H9 (cell line): ENCODE measurements around the gene TYW1. TPM values are rescaled to one million over a fixed set of nuclear protein-coding genes. Genes with fewer than 3 reads are reported as not detected.

Experiments used
- DNase-seq: peaks from one replicate; pipeline ENCODE4 v3.0.0-alpha.2; 2017
- H2AFZ ChIP-seq: one replicate; pipeline ENCODE4 v1.6.1; 2013; ENCODE audit warnings: mild to moderate bottlenecking, low read length, control low read depth, moderate library complexity
- H2AK5ac ChIP-seq: 2 replicates; pipeline ENCODE4 v1.6.1; 2013; ENCODE audit warnings: low read length, control low read depth, mixed read lengths; ENCODE audit not compliant: insufficient read length
- H2BK120ac ChIP-seq: one replicate; pipeline ENCODE4 v1.6.1; 2013; ENCODE audit warnings: low read depth, mild to moderate bottlenecking, low read length, control low read depth, inconsistent platforms; ENCODE audit not compliant: poor library complexity, severe bottlenecking
- H2BK12ac ChIP-seq: 2 replicates; pipeline ENCODE4 v1.6.1; 2013; ENCODE audit warnings: low read length, control low read depth, mixed read lengths, low read depth; ENCODE audit not compliant: insufficient read length
- H2BK15ac ChIP-seq: 2 replicates; pipeline ENCODE4 v1.6.1; 2013; ENCODE audit warnings: low read depth, low read length, control low read depth
- H2BK20ac ChIP-seq: one replicate; pipeline ENCODE4 v1.6.1; 2013; ENCODE audit warnings: low read depth, mild to moderate bottlenecking, low read length, control low read depth, inconsistent platforms; ENCODE audit not compliant: poor library complexity, severe bottlenecking
- H2BK5ac ChIP-seq: 2 replicates; pipeline ENCODE4 v1.6.1; 2013; ENCODE audit warnings: low read length, control low read depth, mixed read lengths; ENCODE audit not compliant: insufficient read length
- H3K14ac ChIP-seq: 2 replicates; pipeline ENCODE4 v1.6.1; 2013; ENCODE audit warnings: low read length, control low read depth; ENCODE audit not compliant: insufficient read depth
- H3K18ac ChIP-seq: 2 replicates; pipeline ENCODE4 v1.6.1; 2013; ENCODE audit warnings: low read depth, mild to moderate bottlenecking, mixed read lengths, low read length, control low read depth; ENCODE audit not compliant: insufficient read length
- H3K23ac ChIP-seq: 2 replicates; pipeline ENCODE4 v1.6.1; 2013; ENCODE audit warnings: low read length, control low read depth, mixed read lengths, low read depth; ENCODE audit not compliant: insufficient read length
- H3K23me2 ChIP-seq: 2 replicates; pipeline ENCODE4 v1.6.1; 2013; ENCODE audit warnings: low read depth, mild to moderate bottlenecking, mixed read lengths, low read length, control low read depth; ENCODE audit not compliant: insufficient read length, poor library complexity, severe bottlenecking
- H3K27ac ChIP-seq: 2 replicates; pipeline ENCODE4 v1.5.1; 2013; ENCODE audit warnings: low read length, control low read depth, mixed read lengths, low read depth; ENCODE audit not compliant: insufficient read length
- H3K27me3 ChIP-seq: 2 replicates; pipeline ENCODE4 v1.6.1; 2013; ENCODE audit warnings: low read length, control low read depth, inconsistent platforms; ENCODE audit not compliant: insufficient read depth
- H3K4ac ChIP-seq: 2 replicates; pipeline ENCODE4 v1.6.1; 2013; ENCODE audit warnings: low read depth, mild to moderate bottlenecking, control low read depth, inconsistent platforms, low read length, moderate library complexity
- H3K4me1 ChIP-seq: 2 replicates; pipeline ENCODE4 v1.6.1; 2013; ENCODE audit warnings: low read length, control low read depth, inconsistent platforms; ENCODE audit not compliant: insufficient read depth
- H3K4me2 ChIP-seq: 2 replicates; pipeline ENCODE4 v1.6.1; 2013; ENCODE audit warnings: low read length, control low read depth, mixed read lengths; ENCODE audit not compliant: insufficient read length, insufficient read depth
- H3K56ac ChIP-seq: 2 replicates; pipeline ENCODE4 v1.6.1; 2013; ENCODE audit warnings: low read depth, mild to moderate bottlenecking, mixed read lengths, low read length, control low read depth; ENCODE audit not compliant: insufficient read length
- H3K79me1 ChIP-seq: 2 replicates; pipeline ENCODE4 v1.6.1; 2013; ENCODE audit warnings: low read depth, mild to moderate bottlenecking, moderate library complexity, low read length, control low read depth, inconsistent platforms; ENCODE audit not compliant: insufficient read depth, poor library complexity, severe bottlenecking
- H3K79me2 ChIP-seq: 2 replicates; pipeline ENCODE4 v1.6.1; 2013; ENCODE audit warnings: low read length, control low read depth, inconsistent platforms; ENCODE audit not compliant: insufficient read depth
- H3K9ac ChIP-seq: 2 replicates; pipeline ENCODE4 v1.6.1; 2013; ENCODE audit warnings: low read length, control low read depth, mixed read lengths; ENCODE audit not compliant: insufficient read length; ENCODE audit errors: extremely low read depth
- H3K9me3 ChIP-seq: one replicate; pipeline ENCODE4 v1.6.1; 2013; ENCODE audit warnings: low read depth, low read length, inconsistent platforms; ENCODE audit not compliant: control insufficient read depth
- H3T11ph ChIP-seq: one replicate; pipeline ENCODE4 v1.6.1; 2013; ENCODE audit warnings: mild to moderate bottlenecking, low read length, control low read depth, inconsistent platforms
- H4K20me1 ChIP-seq: one replicate; pipeline ENCODE4 v1.6.1; 2013; ENCODE audit not compliant: control insufficient read depth, insufficient read length, insufficient read depth
- H4K5ac ChIP-seq: 2 replicates; pipeline ENCODE4 v1.6.1; 2013; ENCODE audit warnings: low read depth, mild to moderate bottlenecking, mixed read lengths, low read length, control low read depth; ENCODE audit not compliant: insufficient read length
- H4K8ac ChIP-seq: replicated peaks from 2 replicates; pipeline ENCODE4 v1.6.1; 2013; ENCODE audit warnings: low read length, control low read depth, mixed read lengths, low read depth; ENCODE audit not compliant: insufficient read length
- H4K91ac ChIP-seq: 2 replicates; pipeline ENCODE4 v1.6.1; 2013; ENCODE audit warnings: low read depth, mild to moderate bottlenecking, moderate library complexity, mixed read lengths, low read length, control low read depth; ENCODE audit not compliant: insufficient read length
- H3K27ac Mint-ChIP-seq, 3 experiments: 2 replicates in 2 of 3; 3 replicates in 1 of 3; pipeline ENCODE4 v1.8.0; 2020 to 2021; ENCODE audit warnings: mixed read lengths in 3 of 3, mild to moderate bottlenecking in 1 of 3, moderate library complexity in 1 of 3
- H3K27me3 Mint-ChIP-seq: 2 replicates; pipeline ENCODE4 v1.8.0; 2021; ENCODE audit warnings: low read depth, mild to moderate bottlenecking, moderate library complexity, mixed read lengths
- H3K36me3 Mint-ChIP-seq, 3 experiments: 2 replicates in 2 of 3; 3 replicates in 1 of 3; pipeline ENCODE4 v1.8.0; 2020 to 2021; ENCODE audit warnings: low read depth in 3 of 3, mixed read lengths in 3 of 3; ENCODE audit not compliant: insufficient read depth in 1 of 3
- H3K4me1 Mint-ChIP-seq, 2 experiments: 2 replicates each; pipeline ENCODE4 v1.8.0; 2020; ENCODE audit warnings: mixed read lengths in 2 of 2
- H3K4me3 Mint-ChIP-seq, 2 experiments: 2 replicates in 1 of 2; 3 replicates in 1 of 2; pipeline ENCODE4 v1.8.0; 2020 to 2021; ENCODE audit warnings: mild to moderate bottlenecking in 2 of 2, mixed read lengths in 2 of 2, moderate library complexity in 1 of 2
- H3K9me3 Mint-ChIP-seq, 2 experiments: 2 replicates in 1 of 2; 3 replicates in 1 of 2; pipeline ENCODE4 v1.8.0; 2020; ENCODE audit warnings: mild to moderate bottlenecking in 2 of 2, mixed read lengths in 2 of 2, moderate library complexity in 1 of 2
- WGBS: extraction: QIAGEN DNeasy Blood & Tissue Kit; methylation state at CpG from one replicate; pipeline ENCODE4 v1.1.7; 2013; ENCODE audit warnings: missing lambda C conversion rate, low lambda C conversion rate, mixed read lengths; ENCODE audit not compliant: insufficient read length; ENCODE audit errors: extremely low coverage; 5-methylcytosine and 5-hydroxymethylcytosine counted together
- total RNA-seq: library from RNA; stranded (reverse); gene quantifications from 2 replicates; pipeline ENCODE4 v1.2.1, GENCODE V29; 2021
- TF ChIP-seq, protein P1 (sequence below): fragments of 200-600 bp; sonication (generic); conservative IDR thresholded peaks from 3 replicates; pipeline ENCODE4 v1.8.0; 2021; ENCODE audit warnings: antibody characterized with exemption, mild to moderate bottlenecking

The TYW1 gene
- total RNA-seq, 1 experiment from 2014 or later, result 22.3 TPM

DNA sequence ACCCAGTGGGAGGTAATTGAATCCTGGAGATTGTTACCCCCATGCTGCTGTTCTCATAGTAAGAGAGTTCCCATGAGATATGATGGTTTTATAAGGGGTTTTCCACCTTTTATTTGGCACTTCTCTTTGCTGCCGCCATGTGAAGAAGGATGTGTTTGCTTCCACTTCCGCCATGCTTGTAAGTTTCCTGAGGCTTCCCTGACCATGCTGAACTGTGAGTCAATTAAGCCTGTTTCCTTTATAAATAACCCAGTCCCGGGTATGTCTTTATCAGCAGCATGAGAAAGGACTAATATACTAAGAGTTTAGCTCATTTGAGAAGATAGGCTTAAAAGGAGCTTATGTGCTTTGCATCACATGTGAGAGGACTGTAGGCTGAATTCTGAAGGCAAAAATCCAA is 46.3 kb upstream of the TYW1 start:
- H3K4me1 ChIP-seq, result no peaks in the 10 kb centered on the region
- H2BK12ac ChIP-seq, result no peak overlapping the region
- H3K23ac ChIP-seq, result no peak overlapping the region
- H2BK20ac ChIP-seq, result no peak overlapping the region
- no peak for DNase-seq
- no peak overlapping the region for H3K27ac ChIP-seq
- no peak overlapping the region for H3T11ph ChIP-seq
- no peaks in the 10 kb centered on the region for H3K79me2 ChIP-seq
- no peak overlapping the region for H3K4ac ChIP-seq
- H2BK15ac ChIP-seq, result no peak overlapping the region
- H2BK120ac ChIP-seq, result no peak overlapping the region
- H3K9me3 Mint-ChIP-seq, result no peaks in the 10 kb centered on the region
- H3K36me3 Mint-ChIP-seq, result peaks cover 17 to 66% (median 52%) of the 10 kb centered on the region in 3 experiments; a peak in 6 of 7 replicates
- WGBS, result no CpG with 5 or more reads among the region's 3 CpGs
- H4K20me1 ChIP-seq, result no peaks in the 10 kb centered on the region
- H3K56ac ChIP-seq, result no peak overlapping the region
- no peak overlapping the region for H2AFZ ChIP-seq
- H3K14ac ChIP-seq, result no peak overlapping the region
- no peak overlapping the region for H3K4me2 ChIP-seq
- no peak overlapping the region for H4K5ac ChIP-seq
- H4K91ac ChIP-seq, result no peak overlapping the region
- no peak overlapping the region for H3K4me3 Mint-ChIP-seq
- H3K27me3 Mint-ChIP-seq, result no peaks in the 10 kb centered on the region
- H3K4me1 Mint-ChIP-seq, result 0 out of 4 replicates have a peak, but pooled peaks cover 0 to 2% of the 10 kb centered on the region in 2 experiments
- no peaks in the 10 kb centered on the region for H3K23me2 ChIP-seq
- H3K18ac ChIP-seq, result no peak overlapping the region
- H3K27me3 ChIP-seq, result no peaks in the 10 kb centered on the region
- no peak overlapping the region for H3K9ac ChIP-seq
- H4K8ac ChIP-seq, result no peak overlapping the region
- no peak overlapping the region for H3K27ac Mint-ChIP-seq
- no peak overlapping the region for H2BK5ac ChIP-seq
- no peaks in the 10 kb centered on the region for H3K9me3 ChIP-seq
- H2AK5ac ChIP-seq, result no peak overlapping the region
- H3K79me1 ChIP-seq, result peaks cover 2% of the 10 kb centered on the region
- TF ChIP-seq, protein P1, sequence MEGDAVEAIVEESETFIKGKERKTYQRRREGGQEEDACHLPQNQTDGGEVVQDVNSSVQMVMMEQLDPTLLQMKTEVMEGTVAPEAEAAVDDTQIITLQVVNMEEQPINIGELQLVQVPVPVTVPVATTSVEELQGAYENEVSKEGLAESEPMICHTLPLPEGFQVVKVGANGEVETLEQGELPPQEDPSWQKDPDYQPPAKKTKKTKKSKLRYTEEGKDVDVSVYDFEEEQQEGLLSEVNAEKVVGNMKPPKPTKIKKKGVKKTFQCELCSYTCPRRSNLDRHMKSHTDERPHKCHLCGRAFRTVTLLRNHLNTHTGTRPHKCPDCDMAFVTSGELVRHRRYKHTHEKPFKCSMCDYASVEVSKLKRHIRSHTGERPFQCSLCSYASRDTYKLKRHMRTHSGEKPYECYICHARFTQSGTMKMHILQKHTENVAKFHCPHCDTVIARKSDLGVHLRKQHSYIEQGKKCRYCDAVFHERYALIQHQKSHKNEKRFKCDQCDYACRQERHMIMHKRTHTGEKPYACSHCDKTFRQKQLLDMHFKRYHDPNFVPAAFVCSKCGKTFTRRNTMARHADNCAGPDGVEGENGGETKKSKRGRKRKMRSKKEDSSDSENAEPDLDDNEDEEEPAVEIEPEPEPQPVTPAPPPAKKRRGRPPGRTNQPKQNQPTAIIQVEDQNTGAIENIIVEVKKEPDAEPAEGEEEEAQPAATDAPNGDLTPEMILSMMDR, result no peak
